ENCODE measurements around the gene MYH13. TPM values are rescaled to one million over a fixed set of nuclear protein-coding genes. Genes with fewer than 3 reads are reported as not detected.

Gene MYH13
- total and polyA plus RNA-seq, 2 donors (not counting 3 experiments of a cell fraction or from before 2014, with no cell fraction given): not detected

- no peak for DNase-seq (ENCODE audit: low read depth, low spot score)
- Histone ChIP-seq H3K9ac (replicated peaks; ENCODE audit: extremely low read depth, insufficient read depth, low read length) (no peak overlapping the region), H3K9me3 (replicated peaks; ENCODE audit: control insufficient read depth, insufficient read depth, low read length) (no peaks in the 10 kb centered on the region), H3K9me1 (replicated peaks; ENCODE audit: control insufficient read depth, extremely low read depth, insufficient read depth, low read length) (no peaks in the 10 kb centered on the region), H3K36me3 (ENCODE audit: control insufficient read depth in 2 of 2, extremely low read depth in 1 of 2, insufficient read depth in 2 of 2, low read length in 2 of 2) (no peaks in the 10 kb centered on the region), H3K79me2 (ENCODE audit: control insufficient read depth, insufficient read depth, low read length) (no peaks in the 10 kb centered on the region), H3K27me3 (ENCODE audit: control insufficient read depth in 2 of 2, insufficient read depth in 2 of 2, low read length in 2 of 2) (no peaks in the 10 kb centered on the region), H3K4me2 (ENCODE audit: insufficient read depth, low read length) (no peak overlapping the region), H4K20me1 (replicated peaks; ENCODE audit: control insufficient read depth, extremely low read depth, insufficient read depth, low read length) (no peaks in the 10 kb centered on the region), H3K4me3 (replicated peaks in 1 of 3; ENCODE audit: insufficient read depth in 1 of 3, low read depth in 1 of 3, low read length in 3 of 3) (no peak overlapping the region), H3K4me1 (ENCODE audit: control insufficient read depth, extremely low read depth, insufficient read depth, low read length) (no peaks in the 10 kb centered on the region), H3K27ac (ENCODE audit: insufficient read depth, low read depth, low read length) (no peak overlapping the region), H2AFZ (ENCODE audit: low read depth, low read length) (no peak overlapping the region)
- no TSS peak for BruUV-seq (replicated peaks)
- intact Hi-C loops (cut with micrococcal nuclease) (no loop called here), dilution Hi-C loops (cut with MboI; ENCODE audit: extremely low pct_ligation_motif_present, low sequenced_read_pairs) (no loop called here)
- CTCF ChIA-PET: interaction anchor here (1.2 kb wide), 1 partner anchor 282 kb away, joined by 6 read pairs; no protein-coding TSS in a partner anchor
- TF ChIP-seq POLR2A (IDR thresholded peaks at IDR 0.05; ENCODE audit: low read depth, low read length) (no peak), MAX (IDR thresholded peaks at IDR 0.05; ENCODE audit: insufficient read depth, insufficient read length) (no peak), GATA2 (IDR thresholded peaks at IDR 0.05; ENCODE audit: insufficient read depth, insufficient read length, low read depth, low read length) (no peak), MYC (IDR thresholded peaks at IDR 0.05; ENCODE audit: low read depth, low read length) (no peak), CTCF (IDR thresholded peaks at IDR 0.05; ENCODE audit: extremely low read depth in 1 of 2, insufficient read depth in 1 of 2, low read depth in 1 of 2, low read length in 2 of 2) (no peak), POLR2AphosphoS5 (IDR thresholded peaks at IDR 0.05; ENCODE audit: insufficient read depth, low read depth, low read length) (no peak), JUN (IDR thresholded peaks at IDR 0.05; ENCODE audit: borderline replicate concordance, insufficient read depth, insufficient read length, low read depth) (no peak), FOS (IDR thresholded peaks at IDR 0.05; ENCODE audit: borderline replicate concordance, insufficient read depth, low read length) (no peak)
- FAIRE-seq: no peak
- POLR2A ChIA-PET: no interaction called here
Measured at GRCh38 chr17:10332515-10332914, 40.3 kb downstream of the MYH13 start.
